ENCODE results near the gene SF3B3.
"Not testable (repeated sequence)": the region's sequence is repeated elsewhere in the genome, so short reads cannot be mapped to it uniquely, and the experiment has no call there.

Gene SF3B3

DNA sequence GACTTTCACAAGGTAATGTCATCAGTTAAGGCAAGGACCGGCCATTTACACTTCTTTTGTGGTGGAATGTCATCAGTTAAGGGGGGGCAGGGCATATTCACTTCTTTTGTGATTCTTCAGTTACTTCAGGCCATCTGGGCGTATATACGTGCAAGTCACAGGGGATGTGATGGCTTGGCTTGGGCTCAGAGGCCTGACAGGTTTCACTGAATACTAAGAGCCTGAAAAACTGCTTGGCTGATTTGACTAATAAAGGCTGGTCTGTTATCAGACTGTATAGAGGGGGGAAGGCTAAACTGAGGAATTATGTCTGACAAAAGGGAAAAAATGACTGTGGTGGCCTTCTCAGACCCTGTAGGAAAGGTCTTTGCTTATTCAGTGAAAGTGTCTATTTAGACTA is 98.2 kb downstream of the SF3B3 start:
- DNase-seq (ENCODE audit: low read depth): not testable (repeated sequence)

Data from activated T-helper 9 cell treated with anti-CD3 and anti-CD28 coated beads, Interleukin-2, amount 50 U/mL, for 16 hours (primary cell).